ENCODE measurements around the gene OSBPL10. TPM values are rescaled to one million over a fixed set of nuclear protein-coding genes. Genes with fewer than 3 reads are reported as not detected.

The OSBPL10 gene
- total and polyA plus RNA-seq, 2 of the 8 experiments (the other 6 are each of a cell fraction or from before 2014, with no cell fraction given), result 26.2 to 86.7 TPM

DNA sequence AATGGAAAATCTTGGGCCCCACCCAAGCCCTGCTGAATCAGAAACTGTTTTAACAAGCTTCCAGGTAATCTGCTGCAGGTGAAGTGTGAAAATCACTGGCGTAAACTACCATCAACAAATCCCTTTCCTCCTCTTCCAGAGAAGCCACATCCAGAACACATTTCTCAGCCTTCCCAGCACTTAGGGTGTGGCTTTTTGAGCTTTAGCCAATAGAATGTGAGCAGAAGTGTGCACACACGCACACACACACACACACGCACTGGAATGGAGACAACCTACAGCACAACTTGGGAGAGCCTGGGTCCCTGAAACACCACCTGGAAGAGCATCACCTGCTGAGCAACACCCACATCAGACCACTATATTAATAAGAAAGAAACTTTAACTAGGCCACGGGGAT, 98.6 kb downstream of the OSBPL10 start:
- no peak overlapping the region for H3K27ac ChIP-seq (ENCODE audit: low read depth, low read length)
- H2BK12ac ChIP-seq (ENCODE audit: low read depth, low read length), result no peak overlapping the region
- no peak overlapping the region for H2BK5ac ChIP-seq (ENCODE audit: low read depth, low read length)
- H3K56ac ChIP-seq (replicated peaks; ENCODE audit: insufficient read length, low read depth, low read length), result no peak overlapping the region
- H2AK5ac ChIP-seq (ENCODE audit: low read depth, low read length), result no peak overlapping the region
- no peak overlapping the region for H4K8ac ChIP-seq (ENCODE audit: extremely low read depth, insufficient read depth, low read length)
- H3K14ac ChIP-seq (ENCODE audit: insufficient read length), result no peak overlapping the region
- H3K9me3 ChIP-seq (ENCODE audit: insufficient read depth in 2 of 2, low read depth in 1 of 2, low read length in 1 of 2), result no peaks in the 10 kb centered on the region
- DNase-seq (ENCODE audit: low read depth in 1 of 2, low spot score in 2 of 2) (no peak), FAIRE-seq (no peak)
- no peak overlapping the region for H2BK120ac ChIP-seq (replicated peaks; ENCODE audit: low read depth, low read length)
- H2BK20ac ChIP-seq (ENCODE audit: low read length), result no peak overlapping the region
- peaks cover 2 to 11% of the 10 kb centered on the region in 2 experiments for H4K20me1 ChIP-seq (replicated peaks in 1 of 2; ENCODE audit: control insufficient read depth in 1 of 2, insufficient read depth in 2 of 2, low read length in 2 of 2)
- H3K36me3 ChIP-seq (ENCODE audit: control insufficient read depth in 2 of 4, insufficient read depth in 4 of 4, low read length in 3 of 4), result peaks cover 0 to 7% (median 0%) of the 10 kb centered on the region in 4 experiments; a peak in 4 of 8 replicates
- H2AFZ ChIP-seq (ENCODE audit: low read length), result no peak overlapping the region
- H3K4ac ChIP-seq (replicated peaks; ENCODE audit: insufficient read length, low read depth, low read length), result no peak overlapping the region
- ChIA-PET POLR2A (ENCODE audit: partially characterized antibody) (interaction anchor here (1.2 to 1.7 kb wide), 2 partner anchors 9 to 13 kb away, joined by 3 to 4 read pairs; no protein-coding TSS in a partner anchor), CTCF (ENCODE audit: partially characterized antibody) (interaction anchor here (1.0 to 1.6 kb wide), 5 partner anchors 14 to 38 kb away, joined by 3 to 4 read pairs (median 3); no protein-coding TSS in a partner anchor)
- H3K18ac ChIP-seq (ENCODE audit: extremely low read depth, low read length), result no peak overlapping the region
- no peaks in the 10 kb centered on the region for H3K27me3 ChIP-seq (replicated peaks in 1 of 4; ENCODE audit: control insufficient read depth in 3 of 4, extremely low read depth in 1 of 4, insufficient read depth in 3 of 4, low read length in 3 of 4)
- no peak overlapping the region for H4K5ac ChIP-seq (ENCODE audit: insufficient read length, low read depth, low read length)
- no peak overlapping the region for H3K23ac ChIP-seq (ENCODE audit: insufficient read length)
- peaks cover 0 to 12% (median 10%) of the 10 kb centered on the region in 4 experiments; a peak in 5 of 7 replicates for H3K4me1 ChIP-seq (replicated peaks in 1 of 4; ENCODE audit: control insufficient read depth in 3 of 4, insufficient read depth in 4 of 4, low read length in 3 of 4)
- H3K79me2 ChIP-seq (ENCODE audit: control insufficient read depth in 1 of 2, insufficient read depth in 2 of 2, low read length in 2 of 2), result peaks cover 4 to 72% of the 10 kb centered on the region in 2 experiments; a peak in 3 of 4 replicates
- H2BK15ac ChIP-seq (ENCODE audit: low read length), result no peak overlapping the region
- H3K79me1 ChIP-seq (ENCODE audit: low read depth, low read length), result peaks cover 11% of the 10 kb centered on the region
- H4K91ac ChIP-seq (replicated peaks; ENCODE audit: insufficient read length, low read length), result no peak overlapping the region
- 82% methylated on average over 4 of the region's 4 CpGs; no CpG with 5 or more reads in 1 of the 2 experiments for WGBS, 2 experiments (ENCODE audit: extremely low coverage in 1 of 2, insufficient coverage in 1 of 2, insufficient read length in 1 of 2, insufficient replicate concordance in 2 of 2, low coverage in 1 of 2, low lambda C conversion rate in 2 of 2, missing lambda C conversion rate in 1 of 2)
- no peak overlapping the region for H3K4me2 ChIP-seq (ENCODE audit: insufficient read depth in 1 of 2, low read depth in 2 of 2, low read length in 2 of 2)
- no peak overlapping the region for H3K4me3 ChIP-seq (ENCODE audit: extremely low read depth in 1 of 4, insufficient read depth in 2 of 4, low read depth in 3 of 4, low read length in 4 of 4)
- no peak overlapping the region for H3K9ac ChIP-seq (replicated peaks in 1 of 4; ENCODE audit: extremely low read depth in 1 of 4, low read depth in 3 of 4, low read length in 3 of 4)
- H3K23me2 ChIP-seq (ENCODE audit: low read depth, low read length), result peaks cover 3% of the 10 kb centered on the region; the same call in 1 of the 2 replicates
- TF ChIP-seq RFX5 (IDR thresholded peaks at IDR 0.05; ENCODE audit: borderline replicate concordance, low read depth, low read length), result no peak
- TF ChIP-seq CBX5 (IDR thresholded peaks at IDR 0.05; ENCODE audit: low read depth, low read length), result no peak
- no peak for TF ChIP-seq EZH2 (IDR thresholded peaks at IDR 0.05; ENCODE audit: low read depth, low read length, severe bottlenecking)
- no peak for TF ChIP-seq KDM5A (IDR thresholded peaks at IDR 0.05; ENCODE audit: low read length)
- TF ChIP-seq TEAD4 (IDR thresholded peaks at IDR 0.05; ENCODE audit: low read depth, low read length), result no peak
- no peak for TF ChIP-seq TAF1 (IDR thresholded peaks at IDR 0.05; ENCODE audit: low read depth, low read length)
- no peak for TF ChIP-seq BACH1 (IDR thresholded peaks at IDR 0.05; ENCODE audit: low read length)
- no peak for TF ChIP-seq RNF2 (IDR thresholded peaks at IDR 0.05; ENCODE audit: borderline replicate concordance, low read depth, low read length, missing control alignments, poor library complexity, severe bottlenecking)
- TF ChIP-seq SUZ12 (IDR thresholded peaks at IDR 0.05; ENCODE audit: low read length), result no peak
- no peak for TF ChIP-seq TBP (IDR thresholded peaks at IDR 0.05; ENCODE audit: low read depth, low read length)
- TF ChIP-seq SAP30 (IDR thresholded peaks at IDR 0.05; ENCODE audit: insufficient read depth, insufficient replicate concordance, low read length), result no peak
- TF ChIP-seq KDM1A (IDR thresholded peaks at IDR 0.05; ENCODE audit: borderline replicate concordance, low read length), result no peak
- TF ChIP-seq NANOG (IDR thresholded peaks at IDR 0.05; ENCODE audit: insufficient read depth, low read depth, low read length, poor library complexity, severe bottlenecking), result no peak
- TF ChIP-seq NRF1 (IDR thresholded peaks at IDR 0.05; ENCODE audit: low read depth, low read length), result no peak
